Activated CD8-positive, alpha-beta memory T cell treated with anti-CD3 and anti-CD28 coated beads, Interleukin-2, amount 50 U/mL, for 4 hours (primary cell): ENCODE data around the gene WASL.
"Not testable (repeated sequence)": the region's sequence is repeated elsewhere in the genome, so short reads cannot be mapped to it uniquely, and the experiment has no call there.

Experiments
- DNase-seq: peaks from one replicate; pipeline ENCODE4 v3.0.0-alpha.2; 2020

The WASL gene

DNA sequence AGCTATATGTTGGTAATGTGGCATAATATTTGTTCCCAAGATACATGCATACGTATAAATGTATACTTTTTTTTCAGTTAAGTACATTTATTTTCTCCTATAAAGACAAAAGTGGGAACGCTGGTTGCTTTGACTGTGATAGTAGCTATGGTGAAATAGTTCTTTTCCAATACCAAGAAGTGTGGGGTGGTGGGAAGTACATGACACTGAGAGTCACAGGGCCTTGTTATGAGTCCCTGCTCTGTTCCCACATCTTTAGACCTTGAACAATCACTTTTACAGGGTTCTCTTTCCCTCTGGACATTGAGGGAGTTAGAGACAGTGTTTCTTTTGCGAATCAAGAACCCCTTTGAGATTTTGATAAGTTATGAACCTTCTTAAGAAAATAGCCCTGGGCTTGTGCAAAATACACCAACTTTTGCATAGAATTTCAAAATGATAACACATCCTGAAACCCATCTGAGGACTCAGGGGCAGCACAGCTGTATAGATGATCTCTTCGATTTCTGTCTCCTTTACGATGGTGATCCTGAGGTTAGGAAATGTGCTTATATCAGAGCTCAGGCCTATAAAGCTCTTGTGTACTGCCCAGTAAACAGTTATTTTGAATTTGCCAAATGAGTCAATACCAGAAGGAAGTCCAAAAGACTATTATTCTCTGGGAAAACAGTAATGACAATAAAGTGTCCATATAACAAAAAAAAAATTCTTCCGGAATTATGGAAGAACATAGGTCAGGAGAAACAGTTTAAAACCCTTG, 92.1 kb downstream of the WASL start:
- DNase-seq: no peak

DNA sequence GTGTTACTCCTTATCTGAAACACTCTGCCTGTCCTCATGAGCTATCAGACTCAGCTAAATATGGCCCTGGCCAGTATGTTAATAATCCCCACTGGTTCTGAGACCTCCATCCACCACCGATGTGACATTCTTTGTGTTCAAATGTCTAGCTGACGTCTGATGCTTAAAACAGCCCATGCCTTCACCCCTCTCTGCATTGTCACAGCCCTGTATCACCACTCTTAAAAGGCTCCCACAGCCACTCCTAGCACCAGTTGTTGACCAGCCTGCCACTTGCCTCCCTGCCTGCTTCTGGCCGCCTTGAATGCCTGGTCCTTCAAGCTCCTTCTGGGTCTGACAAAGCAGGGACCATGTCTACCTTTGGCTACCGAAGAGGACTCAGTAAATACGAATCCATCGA, 93.2 kb downstream of the WASL start, which contains the start of gene LMOD2:
LMOD2 (plus strand) TSS at position 253 of the 400 bp plus-strand sequence; CDS start at position 351, 98 bp downstream.
- no peak for DNase-seq

DNA sequence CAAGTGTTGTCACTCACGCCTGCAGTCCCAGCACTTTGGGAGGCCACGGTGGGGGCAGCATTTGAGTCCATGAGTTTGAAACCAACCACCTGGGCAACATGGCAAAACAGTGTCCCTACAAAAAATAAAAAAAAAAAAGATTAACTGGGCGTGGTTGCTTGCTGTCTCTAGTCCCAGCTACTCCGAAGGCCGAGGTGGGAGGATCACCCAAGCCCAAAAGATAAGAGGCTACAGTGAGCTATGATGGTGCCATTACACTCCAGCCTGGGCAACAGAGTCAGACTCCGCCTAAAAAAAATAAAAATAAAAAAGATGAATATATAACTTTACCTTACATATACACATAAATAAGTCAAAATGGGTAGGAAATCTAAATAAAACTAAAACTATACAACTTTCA, 95.6 kb downstream of the WASL start:
- DNase-seq: no peak

DNA sequence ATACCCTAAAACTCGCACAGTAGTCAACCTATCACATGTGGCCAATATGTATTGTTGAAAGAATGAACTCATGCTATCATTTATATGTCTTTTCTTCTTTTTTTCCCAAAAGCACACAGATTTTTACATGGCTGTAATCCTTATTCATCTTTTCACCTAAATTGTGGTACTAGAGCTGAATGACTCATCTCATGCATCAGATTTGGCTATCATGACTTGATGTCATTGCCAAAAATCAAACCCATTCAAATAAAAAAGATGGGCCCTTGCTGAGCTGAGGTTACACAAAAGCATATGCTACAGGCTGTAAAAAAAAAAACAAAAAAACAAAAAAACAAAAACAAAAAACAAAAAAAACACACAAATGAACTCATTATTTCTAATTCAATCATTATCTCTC, 96.4 kb downstream of the WASL start:
- no peak for DNase-seq

DNA sequence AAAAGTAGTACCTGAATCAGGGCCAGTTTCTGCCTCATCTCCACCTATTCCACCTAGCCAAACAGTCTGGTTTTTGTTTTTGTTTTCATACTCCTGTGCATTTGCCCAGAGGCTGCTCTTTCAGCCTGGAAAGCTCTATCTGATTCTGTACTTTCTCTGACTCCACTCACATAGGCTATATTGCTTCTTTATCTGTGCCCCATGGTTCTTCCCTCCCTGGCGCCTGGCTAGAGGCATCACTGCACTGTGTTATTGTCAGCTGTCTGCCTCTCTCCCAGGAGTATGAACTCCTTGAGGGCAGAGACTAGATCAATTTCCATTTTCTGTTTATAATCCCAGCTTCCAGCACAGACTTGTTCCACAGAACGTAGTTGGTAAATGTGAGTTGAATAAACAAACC, 98.2 kb downstream of the WASL start:
- no peak for DNase-seq

DNA sequence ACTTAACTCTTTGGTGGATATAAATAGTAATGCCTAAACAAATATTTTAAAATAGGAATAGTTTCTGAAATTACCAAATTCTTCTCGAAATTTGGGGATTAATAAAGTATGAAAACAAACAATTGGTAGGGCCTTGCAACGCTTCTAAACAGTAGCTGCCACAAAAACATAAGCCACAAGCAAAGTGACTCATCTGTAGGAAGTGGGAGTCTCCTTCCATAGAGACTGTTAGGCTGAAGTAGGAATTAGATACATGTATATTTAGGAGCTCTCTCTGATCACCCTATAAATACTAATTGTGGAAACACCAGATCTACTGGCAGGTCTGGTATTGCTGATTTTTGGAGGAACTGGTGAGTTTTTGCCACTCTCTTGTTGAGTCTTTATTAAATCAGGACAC, 98.8 kb downstream of the WASL start:
- no peak for DNase-seq

DNA sequence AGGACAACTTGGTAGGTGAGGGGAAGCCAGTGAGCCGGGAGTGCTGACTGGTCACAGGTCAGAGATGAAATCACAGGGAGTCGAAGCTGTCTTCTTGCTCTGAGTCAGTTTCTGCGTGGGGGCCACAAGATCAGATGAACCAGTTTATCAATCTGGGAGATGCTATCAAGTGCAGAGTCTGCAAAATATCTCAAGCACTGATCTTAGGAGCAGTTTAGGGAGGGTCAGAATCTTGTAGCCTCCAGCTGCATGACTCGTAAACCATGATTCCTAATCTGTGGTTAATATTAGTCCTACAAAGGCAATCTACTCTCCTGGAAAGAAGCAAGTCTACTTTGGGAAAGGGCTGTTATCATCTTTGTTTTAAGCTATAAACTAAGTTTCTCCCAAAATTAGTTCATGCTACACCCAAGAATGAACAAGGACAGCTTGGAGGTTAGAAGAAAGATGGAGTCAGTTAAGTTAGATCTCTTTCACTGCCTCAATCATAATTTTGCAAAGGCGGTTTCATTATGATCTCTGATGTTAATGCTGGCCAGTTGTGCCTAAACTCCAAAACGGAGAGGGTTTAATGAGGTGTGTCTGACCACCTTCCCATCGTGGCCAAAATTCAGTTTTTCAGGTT, 101.6 kb downstream of the WASL start:
- DNase-seq: no peak

DNA sequence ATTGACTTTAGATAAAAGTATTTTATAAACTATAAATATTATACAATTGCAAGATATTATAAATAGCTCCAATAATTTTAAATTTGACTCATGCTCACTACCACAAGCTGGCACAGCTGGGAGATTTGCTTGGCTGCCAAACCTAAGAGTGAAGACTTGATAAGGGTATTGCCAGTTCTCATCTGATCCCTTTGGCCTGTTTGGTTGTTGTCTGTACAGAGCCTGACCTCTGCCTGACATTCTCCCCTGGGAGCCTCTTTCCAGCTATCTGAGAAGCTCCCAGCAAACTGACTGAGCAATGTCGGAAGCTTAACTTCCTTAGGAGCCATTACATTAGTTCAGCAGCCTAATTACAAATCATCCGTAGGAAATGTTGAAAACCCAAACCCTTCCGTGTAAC, 103.3 kb downstream of the WASL start:
- DNase-seq: no peak

DNA sequence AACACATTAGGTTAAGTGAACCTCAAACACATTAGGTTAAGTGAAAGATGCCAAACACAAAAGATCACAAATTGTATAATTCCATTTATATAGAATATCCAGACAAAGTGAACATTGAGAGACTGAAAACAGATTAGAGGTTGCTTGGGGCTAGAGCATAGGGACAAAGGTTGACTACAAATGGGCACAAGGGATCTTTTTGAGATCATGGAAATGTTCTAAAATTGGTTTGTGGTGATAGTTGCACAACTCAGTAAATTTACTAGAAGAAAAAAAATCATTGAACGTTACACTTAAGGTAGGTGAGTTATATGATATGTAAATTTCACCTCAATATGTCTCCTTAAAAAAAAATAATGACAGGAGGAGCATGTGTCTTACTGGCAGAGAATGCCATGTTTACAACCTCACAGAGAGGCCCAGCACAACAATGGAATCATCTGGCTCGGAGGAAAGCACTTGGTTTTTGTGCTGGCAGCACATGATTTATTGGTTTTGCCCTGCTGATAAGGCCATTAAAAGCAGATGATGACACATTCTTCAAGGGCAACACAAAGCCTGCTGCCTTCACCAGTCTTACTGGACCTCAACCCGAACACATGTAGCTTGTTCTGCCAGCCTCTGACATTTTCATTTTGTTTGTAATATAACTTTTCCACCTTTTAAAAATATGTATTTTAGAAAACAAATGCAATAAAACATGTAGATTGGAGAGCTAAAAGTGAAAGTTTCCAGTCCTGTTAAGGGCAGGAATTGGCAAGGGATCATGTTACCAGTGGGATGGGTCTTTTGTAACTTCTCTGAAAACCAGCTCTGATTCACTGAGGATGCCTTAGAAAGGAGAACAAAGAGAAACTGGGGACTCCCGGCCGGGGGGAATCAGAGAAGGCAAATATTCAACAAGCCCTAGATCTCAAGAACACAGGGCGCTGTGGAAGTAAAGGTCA, 105.0 kb downstream of the WASL start:
- DNase-seq: no peak

DNA sequence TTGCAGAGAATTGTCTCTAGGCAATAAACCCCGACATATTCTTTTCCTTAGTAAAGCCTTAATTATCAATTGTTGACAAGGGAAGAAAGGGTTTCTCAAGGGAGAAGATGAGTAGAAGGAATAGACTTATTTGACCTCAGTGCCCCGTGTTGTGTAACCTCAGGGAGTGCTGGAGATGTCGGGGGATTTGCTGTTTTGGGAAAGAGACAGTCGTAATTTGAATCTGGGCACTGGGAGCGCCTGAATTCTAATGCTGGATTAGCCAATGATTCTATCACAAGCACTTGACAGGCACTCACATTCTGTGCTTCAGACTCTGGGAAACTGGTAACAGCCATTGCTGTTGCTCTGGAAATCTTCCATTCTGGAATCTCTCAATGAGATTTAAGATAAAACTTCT, 106.9 kb downstream of the WASL start:
- DNase-seq: no peak

DNA sequence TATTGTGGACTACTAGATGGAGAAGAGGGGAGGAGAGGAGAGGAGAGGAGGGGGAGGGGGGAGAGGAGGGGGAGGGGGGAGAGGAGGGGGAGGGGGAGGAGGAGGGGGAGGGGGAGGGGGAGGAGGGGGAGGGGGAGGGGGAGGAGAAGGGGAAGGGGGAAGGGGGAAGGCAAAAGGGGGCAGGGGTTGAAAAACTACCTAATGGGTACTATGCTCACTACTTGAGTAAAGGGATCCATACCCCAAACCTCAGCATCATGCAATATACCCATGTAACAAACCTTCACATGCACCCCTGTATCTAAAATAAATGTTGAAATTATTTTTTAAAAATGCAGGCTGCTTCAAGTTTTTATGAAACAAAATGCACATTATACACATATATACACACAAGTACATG, 108.2 kb downstream of the WASL start:
- DNase-seq: no peak

DNA sequence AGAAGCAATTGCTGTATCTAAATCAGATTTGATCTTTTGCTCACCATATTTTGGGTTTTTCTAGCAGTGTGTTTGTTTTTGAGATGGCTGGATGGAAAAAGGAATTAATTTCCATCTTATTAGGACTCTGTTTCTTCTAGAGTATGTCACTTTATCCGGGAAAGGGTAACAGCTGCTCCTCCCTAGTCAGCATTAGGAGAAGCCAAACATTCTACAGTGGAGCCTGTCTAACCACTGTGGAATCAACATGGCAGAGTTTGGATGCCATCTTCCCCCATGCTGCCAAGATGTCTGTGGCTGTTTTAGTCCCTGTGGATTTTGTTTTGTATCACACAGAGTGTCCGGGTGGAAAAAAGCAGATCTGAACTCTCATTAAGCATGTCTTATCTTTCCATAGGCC, 109.2 kb downstream of the WASL start:
- DNase-seq: no peak

DNA sequence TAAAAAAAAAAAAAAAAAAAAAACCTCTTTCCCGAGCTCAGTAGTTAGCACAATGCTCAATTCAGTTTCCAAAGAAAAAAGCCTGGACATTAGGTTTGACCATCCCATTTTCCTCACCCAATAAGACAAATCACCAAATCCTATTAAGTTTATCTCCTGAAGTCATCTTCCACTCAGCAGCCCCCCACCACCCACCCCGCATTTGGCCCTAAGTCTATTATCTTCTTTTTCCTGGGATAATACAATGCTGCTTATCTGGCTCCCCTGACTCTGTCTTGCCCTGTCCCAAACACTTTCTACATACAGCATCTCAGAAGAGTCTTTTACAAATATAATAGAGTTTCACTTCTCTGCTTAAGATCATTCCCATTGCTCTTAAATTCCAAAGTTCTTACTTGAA, 110.9 kb downstream of the WASL start:
- DNase-seq: no peak

DNA sequence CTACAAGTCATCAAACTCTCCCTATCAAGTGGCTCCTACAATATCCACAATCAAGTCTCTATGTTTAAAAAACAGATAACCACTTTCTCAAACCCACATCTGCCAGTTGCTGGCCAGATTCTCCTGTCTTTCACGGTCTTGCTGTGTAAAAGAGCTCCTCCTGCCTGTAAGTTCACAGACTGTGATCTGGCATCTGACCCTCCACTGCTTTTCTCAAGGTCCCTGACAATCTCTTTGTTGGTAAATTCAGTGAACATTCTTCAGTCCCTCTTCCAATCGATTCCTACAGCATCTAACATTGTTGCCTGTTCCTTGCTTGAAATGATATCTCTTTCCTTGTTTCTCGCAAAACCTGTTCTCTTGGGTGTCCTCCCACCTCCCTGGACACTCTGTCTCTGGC, 111.6 kb downstream of the WASL start:
- no peak for DNase-seq

DNA sequence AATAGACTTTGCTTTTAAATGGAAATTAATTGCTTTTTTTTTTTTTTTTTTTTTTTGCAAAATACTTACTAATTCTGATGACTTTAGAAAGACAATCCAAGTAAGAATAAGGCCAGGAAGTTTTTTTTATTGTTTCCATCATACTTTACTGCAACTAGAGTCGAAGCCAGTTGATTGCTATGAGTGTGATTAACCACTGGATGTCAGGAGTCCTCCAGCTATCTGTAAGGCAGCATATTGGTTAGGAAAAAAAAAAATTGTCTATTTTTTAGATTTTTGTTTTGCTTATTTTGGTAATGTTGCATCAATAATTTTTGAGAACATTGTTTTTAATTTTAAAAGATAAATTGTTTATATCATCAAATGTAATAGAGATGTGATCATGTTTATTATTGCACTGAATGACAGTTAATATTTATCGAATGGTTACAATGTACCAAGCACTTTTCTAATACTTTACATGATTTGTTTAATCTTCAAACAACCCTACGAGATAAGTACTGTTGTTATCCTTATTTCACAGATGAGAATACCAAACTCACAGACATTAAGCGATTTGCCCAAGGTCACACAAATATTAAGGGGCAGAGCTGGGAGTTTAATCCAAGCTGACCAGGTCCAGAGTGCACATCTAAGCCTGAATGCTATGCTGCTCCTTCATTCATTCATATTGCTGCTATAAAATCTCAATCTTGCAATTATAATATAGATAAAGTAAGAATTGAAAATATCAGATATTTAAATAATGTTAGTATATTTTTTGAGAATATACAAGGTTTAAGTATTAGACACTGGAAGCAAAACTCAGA, 113.0 kb downstream of the WASL start:
- no peak for DNase-seq

DNA sequence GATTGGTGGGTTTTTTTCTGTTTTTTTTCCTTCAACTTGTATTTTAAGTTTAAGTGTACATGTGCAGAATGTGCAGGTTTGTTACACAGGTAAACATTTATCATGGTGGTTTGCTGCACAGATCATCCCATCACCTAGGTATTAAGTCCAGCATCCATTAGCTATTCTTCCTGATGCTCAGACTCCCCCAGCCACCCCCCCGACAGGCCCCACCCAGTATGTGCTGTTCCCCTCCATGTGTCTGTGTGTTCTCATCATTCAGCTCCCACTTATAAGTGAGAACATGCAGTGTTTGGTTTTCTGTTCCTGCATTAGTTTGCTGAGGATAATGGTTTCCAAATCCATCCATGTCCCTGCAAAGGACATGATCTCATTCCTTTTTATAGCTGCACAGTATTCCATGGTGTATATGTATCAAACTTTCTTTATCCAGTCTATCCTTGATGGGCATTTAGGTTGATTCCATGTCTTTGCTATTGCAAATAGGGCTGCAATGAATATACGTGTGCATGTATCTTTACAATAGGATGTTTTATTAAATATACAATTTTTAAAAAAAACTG, 114.7 kb downstream of the WASL start:
- DNase-seq: not testable (repeated sequence)

DNA sequence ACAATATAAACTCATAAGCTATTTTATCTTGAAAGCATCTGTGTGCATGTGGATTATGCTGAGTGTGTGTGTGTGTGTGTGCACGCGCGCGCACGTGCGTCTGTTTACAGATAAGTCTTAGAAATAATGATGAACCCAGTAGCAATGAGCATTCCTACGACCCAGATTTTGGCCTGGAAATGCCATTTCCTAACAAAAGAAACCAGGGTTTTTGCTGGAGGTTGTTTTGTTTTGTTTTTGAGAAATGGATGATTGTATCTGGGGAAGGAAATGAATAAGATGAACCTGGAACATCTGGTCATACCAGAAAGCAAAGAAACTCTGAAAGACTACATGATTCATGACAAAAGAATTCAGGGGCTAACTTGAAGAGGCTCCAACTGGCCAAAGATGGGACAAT, 115.2 kb downstream of the WASL start:
- DNase-seq: no peak

DNA sequence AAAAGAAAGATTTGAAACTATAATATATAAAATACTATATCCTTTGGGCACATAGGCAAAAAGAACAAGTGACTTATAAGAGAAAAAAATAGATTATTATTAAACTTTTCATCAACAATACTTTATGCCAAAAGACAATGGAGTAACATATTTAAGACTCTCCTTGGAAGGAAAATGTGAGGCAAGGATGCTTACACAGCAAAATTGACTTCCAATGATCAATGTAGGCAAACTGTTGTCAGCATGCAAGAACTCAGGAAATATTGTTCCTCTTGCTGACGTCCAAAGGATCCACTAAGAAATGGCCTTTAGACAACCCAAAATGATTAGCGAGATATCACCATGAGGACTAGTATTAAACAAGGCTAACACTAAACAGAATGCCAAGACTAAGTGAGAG, 116.0 kb downstream of the WASL start:
- no peak for DNase-seq
